ENCODE results near the gene GGN.
"Not testable (repeated sequence)": the region's sequence is repeated elsewhere in the genome, so short reads cannot be mapped to it uniquely, and the experiment has no call there.

The GGN gene

GRCh38 chr19:38346837-38347236, 41.0 kb downstream of the GGN start:
- H3K9ac ChIP-seq (ENCODE audit: low read depth, low read length, poor library complexity) = no peak overlapping the region
- H3K4ac ChIP-seq (ENCODE audit: low read length) = no peak overlapping the region
- WGBS, 2 donors (ENCODE audit: extremely low coverage in 2 of 2, insufficient read length in 2 of 2, insufficient replicate concordance in 1 of 2) = no CpG with 5 or more reads among the region's 4 CpGs
- no peak overlapping the region for H3K4me3 ChIP-seq (ENCODE audit: low read length in 2 of 2)
- no peak overlapping the region for H3K23ac ChIP-seq (ENCODE audit: low read depth, low read length, poor library complexity)
- H3K36me3 ChIP-seq (replicated peaks in 1 of 2; ENCODE audit: control insufficient read depth in 2 of 2, insufficient read depth in 2 of 2, low read length in 2 of 2) = no peaks in the 10 kb centered on the region
- H3K4me1 ChIP-seq (ENCODE audit: control insufficient read depth in 2 of 2, insufficient read depth in 1 of 2, low read depth in 1 of 2, low read length in 2 of 2) = no peaks in the 10 kb centered on the region
- no peak overlapping the region for H4K8ac ChIP-seq (ENCODE audit: low read depth, low read length)
- no peak overlapping the region for H2AK5ac ChIP-seq (ENCODE audit: low read depth, low read length)
- no peak overlapping the region for H2BK120ac ChIP-seq (ENCODE audit: low read depth, low read length)
- DNase-seq (ENCODE audit: low spot score) = no peak
- H4K91ac ChIP-seq (ENCODE audit: low read depth, low read length, poor library complexity) = no peak overlapping the region
- H3K18ac ChIP-seq (ENCODE audit: low read length) = no peak overlapping the region
- H2AFZ ChIP-seq (ENCODE audit: low read length) = no peak overlapping the region
- no peaks in the 10 kb centered on the region for H3K9me3 ChIP-seq (replicated peaks in 1 of 2; ENCODE audit: control insufficient read depth in 2 of 2, insufficient read depth in 1 of 2, low read depth in 1 of 2, low read length in 2 of 2)
- no peak overlapping the region for H3K4me2 ChIP-seq (ENCODE audit: insufficient read depth, low read length, poor library complexity, severe bottlenecking)
- no peak overlapping the region for H3K27ac ChIP-seq (replicated peaks; ENCODE audit: low read length)
- H2BK15ac ChIP-seq (ENCODE audit: low read length) = no peak overlapping the region
- H3K14ac ChIP-seq (ENCODE audit: low read length) = no peak overlapping the region
- H2BK12ac ChIP-seq (ENCODE audit: low read length) = no peak overlapping the region
- no peak overlapping the region for H2BK5ac ChIP-seq (ENCODE audit: low read length)
- no peaks in the 10 kb centered on the region for H3K27me3 ChIP-seq (ENCODE audit: control insufficient read depth in 3 of 3, insufficient read depth in 3 of 3, low read depth in 1 of 3, low read length in 3 of 3)
- no peaks in the 10 kb centered on the region for H3K79me1 ChIP-seq (ENCODE audit: low read depth, low read length)

DNA sequence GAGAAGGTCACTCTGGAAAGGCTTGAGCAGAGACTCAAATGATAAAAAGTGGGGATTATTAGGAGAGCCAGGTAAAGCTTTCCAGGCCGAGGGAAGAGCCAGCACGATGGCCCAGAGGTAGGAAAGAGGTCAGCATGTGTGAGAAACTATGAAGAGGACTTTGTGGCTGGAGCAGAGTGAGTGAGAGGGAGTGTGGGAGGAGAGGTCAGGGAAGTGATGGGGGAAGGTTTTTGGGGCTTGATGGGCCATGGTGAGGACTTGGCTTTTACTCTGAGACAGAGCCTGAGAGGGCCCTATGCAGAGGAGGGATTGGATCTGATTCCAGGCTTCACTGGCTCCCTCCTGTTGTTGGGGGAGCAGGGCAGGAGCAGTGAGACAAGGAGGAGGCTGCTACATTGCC, 46.9 kb downstream of the GGN start:
- Histone ChIP-seq H2BK12ac (ENCODE audit: low read length) (no peak overlapping the region), H2AFZ (ENCODE audit: low read length) (no peak overlapping the region), H3K79me1 (ENCODE audit: low read depth, low read length) (no peaks in the 10 kb centered on the region), H3K9me3 (replicated peaks in 1 of 2; ENCODE audit: control insufficient read depth in 2 of 2, insufficient read depth in 1 of 2, low read depth in 1 of 2, low read length in 2 of 2) (peaks cover 0 to 3% of the 10 kb centered on the region in 2 donors), H3K9ac (ENCODE audit: low read depth, low read length, poor library complexity) (no peak overlapping the region), H3K36me3 (replicated peaks in 1 of 2; ENCODE audit: control insufficient read depth in 2 of 2, insufficient read depth in 2 of 2, low read length in 2 of 2) (no peaks in the 10 kb centered on the region), H3K14ac (ENCODE audit: low read length) (no peak overlapping the region), H3K27ac (replicated peaks; ENCODE audit: low read length) (no peak overlapping the region), H3K18ac (ENCODE audit: low read length) (peak overlapping the region; percentile 79), H4K91ac (ENCODE audit: low read depth, low read length, poor library complexity) (no peak overlapping the region), H3K4me2 (ENCODE audit: insufficient read depth, low read length, poor library complexity, severe bottlenecking) (no peak overlapping the region), H3K4ac (ENCODE audit: low read length) (no peak overlapping the region), H4K8ac (ENCODE audit: low read depth, low read length) (no peak overlapping the region), H2BK15ac (ENCODE audit: low read length) (no peak overlapping the region), H3K4me3 (ENCODE audit: low read length in 2 of 2) (no peak overlapping the region), H3K23ac (ENCODE audit: low read depth, low read length, poor library complexity) (no peak overlapping the region), H3K27me3 (ENCODE audit: control insufficient read depth in 3 of 3, insufficient read depth in 3 of 3, low read depth in 1 of 3, low read length in 3 of 3) (no peaks in the 10 kb centered on the region), H3K4me1 (ENCODE audit: control insufficient read depth in 2 of 2, insufficient read depth in 1 of 2, low read depth in 1 of 2, low read length in 2 of 2) (peaks cover 9 to 11% of the 10 kb centered on the region in 2 donors), H2BK5ac (ENCODE audit: low read length) (no peak overlapping the region), H2BK120ac (ENCODE audit: low read depth, low read length) (no peak overlapping the region), H2AK5ac (ENCODE audit: low read depth, low read length) (no peak overlapping the region)
- no CpG with 5 or more reads among the region's 2 CpGs for WGBS, 2 donors (ENCODE audit: extremely low coverage in 2 of 2, insufficient read length in 2 of 2, insufficient replicate concordance in 1 of 2)
- DNase-seq (ENCODE audit: low spot score) = no peak

GRCh38 chr19:38339011-38339410, 48.8 kb downstream of the GGN start:
- H2BK12ac ChIP-seq (ENCODE audit: low read length); H3K79me1 ChIP-seq (ENCODE audit: low read depth, low read length); H4K91ac ChIP-seq (ENCODE audit: low read depth, low read length, poor library complexity); DNase-seq (ENCODE audit: low spot score); H3K36me3 ChIP-seq (replicated peaks in 1 of 2; ENCODE audit: control insufficient read depth in 2 of 2, insufficient read depth in 2 of 2, low read length in 2 of 2); H3K4me3 ChIP-seq (ENCODE audit: low read length in 2 of 2); H3K23ac ChIP-seq (ENCODE audit: low read depth, low read length, poor library complexity); H3K4me2 ChIP-seq (ENCODE audit: insufficient read depth, low read length, poor library complexity, severe bottlenecking); H2BK120ac ChIP-seq (ENCODE audit: low read depth, low read length); H2BK5ac ChIP-seq (ENCODE audit: low read length); H3K18ac ChIP-seq (ENCODE audit: low read length); H3K9me3 ChIP-seq (replicated peaks in 1 of 2; ENCODE audit: control insufficient read depth in 2 of 2, insufficient read depth in 1 of 2, low read depth in 1 of 2, low read length in 2 of 2); H2AK5ac ChIP-seq (ENCODE audit: low read depth, low read length); H2BK15ac ChIP-seq (ENCODE audit: low read length); H3K4ac ChIP-seq (ENCODE audit: low read length); H4K8ac ChIP-seq (ENCODE audit: low read depth, low read length); H2AFZ ChIP-seq (ENCODE audit: low read length); H3K27me3 ChIP-seq (ENCODE audit: control insufficient read depth in 3 of 3, insufficient read depth in 3 of 3, low read depth in 1 of 3, low read length in 3 of 3); H3K14ac ChIP-seq (ENCODE audit: low read length); H3K9ac ChIP-seq (ENCODE audit: low read depth, low read length, poor library complexity): not testable (repeated sequence)
- Histone ChIP-seq H3K4me1 (ENCODE audit: control insufficient read depth in 2 of 2, insufficient read depth in 1 of 2, low read depth in 1 of 2, low read length in 2 of 2) (peaks cover 9 to 11% of the 10 kb centered on the region in 2 donors), H3K27ac (replicated peaks; ENCODE audit: low read length) (peak overlapping the region; percentile 66)
- no CpG with 5 or more reads among the region's 4 CpGs for WGBS, 2 donors (ENCODE audit: extremely low coverage in 2 of 2, insufficient read length in 2 of 2, insufficient replicate concordance in 1 of 2)

GRCh38 chr19:38337360-38337653, 50.5 kb downstream of the GGN start:
- peak overlapping the region; percentile 92 for H3K9ac ChIP-seq (ENCODE audit: low read depth, low read length, poor library complexity)
- no peaks in the 10 kb centered on the region for H3K36me3 ChIP-seq (replicated peaks in 1 of 2; ENCODE audit: control insufficient read depth in 2 of 2, insufficient read depth in 2 of 2, low read length in 2 of 2)
- peak overlapping the region; percentile 83 for H3K14ac ChIP-seq (ENCODE audit: low read length)
- H2BK120ac ChIP-seq (ENCODE audit: low read depth, low read length) = no peak overlapping the region
- H3K4me2 ChIP-seq (ENCODE audit: insufficient read depth, low read length, poor library complexity, severe bottlenecking) = peak overlapping the region; percentile 100
- no peak overlapping the region for H3K4ac ChIP-seq (ENCODE audit: low read length)
- peaks cover 0 to 3% of the 10 kb centered on the region in 2 donors for H3K9me3 ChIP-seq (replicated peaks in 1 of 2; ENCODE audit: control insufficient read depth in 2 of 2, insufficient read depth in 1 of 2, low read depth in 1 of 2, low read length in 2 of 2)
- no peak for DNase-seq (ENCODE audit: low spot score)
- no peaks in the 10 kb centered on the region for H3K27me3 ChIP-seq (ENCODE audit: control insufficient read depth in 3 of 3, insufficient read depth in 3 of 3, low read depth in 1 of 3, low read length in 3 of 3)
- peak overlapping the region; percentile 99 for H2AFZ ChIP-seq (ENCODE audit: low read length)
- peak overlapping the region; percentile 58 for H4K91ac ChIP-seq (ENCODE audit: low read depth, low read length, poor library complexity)
- peak overlapping the region; percentile 82 for H2AK5ac ChIP-seq (ENCODE audit: low read depth, low read length)
- no peak overlapping the region for H2BK5ac ChIP-seq (ENCODE audit: low read length)
- no CpG with 5 or more reads among the region's 10 CpGs for WGBS, 2 donors (ENCODE audit: extremely low coverage in 2 of 2, insufficient read length in 2 of 2, insufficient replicate concordance in 1 of 2)
- peak overlapping the region; percentile 65 for H2BK12ac ChIP-seq (ENCODE audit: low read length)
- H3K27ac ChIP-seq (replicated peaks; ENCODE audit: low read length) = no peak overlapping the region
- no peaks in the 10 kb centered on the region for H3K79me1 ChIP-seq (ENCODE audit: low read depth, low read length)
- H3K23ac ChIP-seq (ENCODE audit: low read depth, low read length, poor library complexity) = peak overlapping the region; percentile 92
- H2BK15ac ChIP-seq (ENCODE audit: low read length) = peak overlapping the region; percentile 97
- no peak overlapping the region for H4K8ac ChIP-seq (ENCODE audit: low read depth, low read length)
- H3K4me1 ChIP-seq (ENCODE audit: control insufficient read depth in 2 of 2, insufficient read depth in 1 of 2, low read depth in 1 of 2, low read length in 2 of 2) = peaks cover 9 to 11% of the 10 kb centered on the region in 2 donors
- peak overlapping the region; percentile 72 to 89 for H3K4me3 ChIP-seq (ENCODE audit: low read length in 2 of 2)
- peak overlapping the region; percentile 95 for H3K18ac ChIP-seq (ENCODE audit: low read length)
